Transverse colon (tissue), 4 donors: Measurements from ENCODE around the gene LSM11. TPM values are rescaled to one million over a fixed set of nuclear protein-coding genes. Genes with fewer than 3 reads are reported as not detected.

Source experiments
- DNase-seq: peaks from one replicate; pipeline ENCODE4 v3.0.0-alpha.2; 2019
- H3K27ac ChIP-seq, 4 donors: fragments of 200-600 bp; sonication (generic); 2 replicates each; pipeline ENCODE4 v1.5.1; 2016 to 2018; ENCODE audit warnings: inconsistent platforms in 4 of 4
- H3K27me3 ChIP-seq: fragments of 200-600 bp; sonication (generic); 2 replicates; pipeline ENCODE4 v1.5.1; 2017; ENCODE audit warnings: inconsistent platforms
- H3K36me3 ChIP-seq, 4 donors: fragments of 200-600 bp; sonication (generic); 2 replicates each; pipeline ENCODE4 v1.5.1; 2017 to 2019; ENCODE audit warnings: inconsistent platforms in 4 of 4
- H3K4me1 ChIP-seq, 4 donors: fragments of 200-600 bp; sonication (generic); 2 replicates each; pipeline ENCODE4 v1.5.1; 2017 to 2020; ENCODE audit warnings: inconsistent platforms in 4 of 4
- H3K4me3 ChIP-seq, 4 donors: fragments of 200-600 bp; sonication (generic); 1 replicate in 1 of 4; 2 replicates in 3 of 4; pipeline versions ENCODE4 v1.5.1 to v1.6.1; 2017 to 2019; ENCODE audit warnings: inconsistent platforms in 4 of 4
- H3K9me3 ChIP-seq, 2 donors: fragments of 200-600 bp; sonication (generic); 2 replicates each; pipeline ENCODE4 v1.5.1; 2017 to 2019; ENCODE audit warnings: inconsistent platforms in 2 of 2
- EP300 ChIP-seq: sonication (generic); formaldehyde crosslinking; IDR thresholded peaks from one replicate; pipeline ENCODE4 v1.6.1; 2017; ENCODE audit warnings: antibody characterized with exemption, low read depth
- POLR2A ChIP-seq: fragments of 450-650 bp; IDR thresholded peaks from one replicate; pipeline ENCODE4 v1.6.1; 2016; ENCODE audit warnings: antibody characterized with exemption, mild to moderate bottlenecking, moderate library complexity
- POLR2AphosphoS5 ChIP-seq, 3 donors: sonication (generic); formaldehyde crosslinking; IDR thresholded peaks; one replicate each; pipeline ENCODE4 v1.6.1; 2016; ENCODE audit warnings: antibody characterized with exemption in 3 of 3
- WGBS, 2 donors: methylation state at CpG; one replicate each; pipeline ENCODE4 v1.1.5; 2018; ENCODE audit warnings: low coverage in 1 of 2; 5-methylcytosine and 5-hydroxymethylcytosine counted together
- in situ Hi-C, 4 donors: fragments of 200-750 bp; cut with MboI; loops; one replicate each; pipeline versions ENCODE4 v1.15.0 to v1.15.1; 2017; ENCODE audit warnings: low sequenced_read_pairs in 3 of 4, low pct_ligation_motif_present in 1 of 4, low pct_unique_long_range_greater_than_20kb in 1 of 4
- intact Hi-C: fragments of 100-400 bp; cut with DNase I; formaldehyde crosslinking; loops from one replicate; pipeline ENCODE4 v1.15.1; 2023; ENCODE audit warnings: low total_unique reads
- total RNA-seq, 4 donors: library from RNA; depleted of rRNA; stranded (reverse); fragments of >200 nt; gene quantifications; one replicate each; pipeline ENCODE4 v1.1.0, GENCODE V29; 2016
- TF ChIP-seq, protein P1 (sequence below), 5 experiments: fragments of 200-600 bp in 3 of 5; fragments of 450-650 bp in 2 of 5; sonication (generic) in 3 of 5; IDR thresholded peaks; 1 replicate in 2 of 5; 2 replicates in 3 of 5; pipeline ENCODE4 v1.5.1; 2016 to 2017; ENCODE audit warnings: antibody characterized with exemption in 5 of 5, inconsistent platforms in 3 of 5, mild to moderate bottlenecking in 2 of 5, moderate library complexity in 1 of 5

Gene LSM11
- total RNA-seq, 4 donors from 2014 or later = 4.1 to 10.0 (median 5.8) TPM

DNA sequence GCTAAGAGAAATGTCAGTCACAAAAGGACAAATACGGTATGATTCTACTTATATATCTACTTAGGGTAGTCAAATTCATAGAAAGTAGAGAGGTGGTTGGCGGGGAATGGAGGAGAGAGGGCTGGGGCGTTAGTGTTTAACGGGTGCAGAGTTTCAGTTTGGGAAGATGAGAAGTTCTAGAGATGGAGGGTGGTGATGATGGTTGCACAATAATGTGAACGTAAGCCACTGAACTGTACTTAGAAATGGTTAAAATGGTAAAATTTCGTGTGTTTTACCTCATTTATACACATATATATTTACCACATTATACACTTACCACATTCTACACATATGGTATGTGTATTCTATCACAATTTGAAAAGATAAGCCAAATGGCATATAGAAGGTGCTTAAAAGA is 35.7 kb downstream of the LSM11 start:
- intact Hi-C loops (no loop called here), in situ Hi-C loops (no loop called here)
- Histone ChIP-seq H3K4me1 (no peaks in the 10 kb centered on the region), H3K27me3 (no peaks in the 10 kb centered on the region), H3K36me3 (no peaks in the 10 kb centered on the region), H3K4me3 (no peak overlapping the region), H3K9me3 (no peaks in the 10 kb centered on the region), H3K27ac (no peak overlapping the region)
- WGBS, 2 donors = 84 to 89% methylated on average over 6 of the region's 6 CpGs
- DNase-seq = no peak
- TF ChIP-seq, protein P1, sequence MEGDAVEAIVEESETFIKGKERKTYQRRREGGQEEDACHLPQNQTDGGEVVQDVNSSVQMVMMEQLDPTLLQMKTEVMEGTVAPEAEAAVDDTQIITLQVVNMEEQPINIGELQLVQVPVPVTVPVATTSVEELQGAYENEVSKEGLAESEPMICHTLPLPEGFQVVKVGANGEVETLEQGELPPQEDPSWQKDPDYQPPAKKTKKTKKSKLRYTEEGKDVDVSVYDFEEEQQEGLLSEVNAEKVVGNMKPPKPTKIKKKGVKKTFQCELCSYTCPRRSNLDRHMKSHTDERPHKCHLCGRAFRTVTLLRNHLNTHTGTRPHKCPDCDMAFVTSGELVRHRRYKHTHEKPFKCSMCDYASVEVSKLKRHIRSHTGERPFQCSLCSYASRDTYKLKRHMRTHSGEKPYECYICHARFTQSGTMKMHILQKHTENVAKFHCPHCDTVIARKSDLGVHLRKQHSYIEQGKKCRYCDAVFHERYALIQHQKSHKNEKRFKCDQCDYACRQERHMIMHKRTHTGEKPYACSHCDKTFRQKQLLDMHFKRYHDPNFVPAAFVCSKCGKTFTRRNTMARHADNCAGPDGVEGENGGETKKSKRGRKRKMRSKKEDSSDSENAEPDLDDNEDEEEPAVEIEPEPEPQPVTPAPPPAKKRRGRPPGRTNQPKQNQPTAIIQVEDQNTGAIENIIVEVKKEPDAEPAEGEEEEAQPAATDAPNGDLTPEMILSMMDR (IDR thresholded peaks at IDR 0.05) = no peak
- TF ChIP-seq POLR2AphosphoS5 (IDR thresholded peaks at IDR 0.05) = no peak
- no peak for TF ChIP-seq POLR2A

DNA sequence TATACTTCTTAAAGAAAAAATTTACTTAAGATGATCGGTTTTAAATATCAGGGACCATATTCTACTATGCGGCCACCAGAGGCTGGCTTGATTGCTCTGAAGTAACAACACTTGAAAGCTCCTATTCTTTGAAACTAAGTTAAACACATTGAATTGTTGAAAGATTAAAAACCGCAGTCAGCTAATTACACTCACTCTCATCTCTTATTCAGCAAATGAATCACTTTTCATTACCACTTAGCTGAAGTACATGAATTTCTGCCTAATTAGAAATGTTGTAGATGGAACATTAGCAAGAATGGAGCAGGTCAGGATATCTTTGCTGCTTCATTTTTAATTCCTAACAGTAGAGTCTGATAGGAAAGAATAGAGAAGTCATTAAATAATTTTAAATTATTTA is 42.3 kb downstream of the LSM11 start:
- no peaks in the 10 kb centered on the region for H3K9me3 ChIP-seq
- WGBS, 2 donors = 92 to 97% methylated on average over 3 of the region's 3 CpGs
- H3K36me3 ChIP-seq = peaks cover 0 to 16% (median 7%) of the 10 kb centered on the region in 4 donors
- intact Hi-C loops = no loop called here
- in situ Hi-C loops = no loop called here
- no peak for TF ChIP-seq EP300
- TF ChIP-seq POLR2AphosphoS5 (IDR thresholded peaks at IDR 0.05) = no peak
- TF ChIP-seq POLR2A = no peak
- TF ChIP-seq, protein P1 (IDR thresholded peaks at IDR 0.05) = no peak
- H3K27me3 ChIP-seq = no peaks in the 10 kb centered on the region
- no peaks in the 10 kb centered on the region for H3K4me1 ChIP-seq
- H3K4me3 ChIP-seq = no peak overlapping the region
- no peak for DNase-seq
- no peak overlapping the region for H3K27ac ChIP-seq

DNA sequence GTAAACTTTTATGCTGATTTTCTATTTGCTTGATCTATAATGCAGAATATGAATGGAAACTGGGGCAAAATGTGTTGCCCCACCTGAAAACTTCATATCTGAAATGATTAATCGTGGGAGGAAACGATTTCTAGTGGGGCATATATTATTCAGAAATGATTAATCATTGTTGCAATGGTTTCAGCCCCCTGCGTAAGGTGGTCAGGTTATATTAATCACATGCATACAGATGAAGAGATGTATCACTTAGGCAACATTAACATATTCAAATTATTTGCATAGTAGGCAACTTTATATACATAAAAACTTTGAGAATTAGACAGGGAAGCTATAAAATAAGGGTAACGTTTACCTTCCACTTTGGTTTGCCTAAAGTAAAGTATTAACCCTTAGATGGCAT is 49.8 kb downstream of the LSM11 start:
- H3K4me1 ChIP-seq = no peaks in the 10 kb centered on the region
- H3K9me3 ChIP-seq = no peaks in the 10 kb centered on the region
- WGBS, 2 donors = 60 to 66% methylated on average over 4 of the region's 4 CpGs
- in situ Hi-C loops = no loop called here
- no peaks in the 10 kb centered on the region for H3K27me3 ChIP-seq
- DNase-seq = no peak
- peaks cover 0 to 32% (median 12%) of the 10 kb centered on the region in 4 donors for H3K36me3 ChIP-seq
- H3K27ac ChIP-seq = no peak overlapping the region
- TF ChIP-seq EP300 (no peak), POLR2A (no peak), POLR2AphosphoS5 (IDR thresholded peaks at IDR 0.05) (no peak)
- TF ChIP-seq, protein P1 (IDR thresholded peaks at IDR 0.05) = no peak
- H3K4me3 ChIP-seq = no peak overlapping the region
- intact Hi-C loops = no loop called here

DNA sequence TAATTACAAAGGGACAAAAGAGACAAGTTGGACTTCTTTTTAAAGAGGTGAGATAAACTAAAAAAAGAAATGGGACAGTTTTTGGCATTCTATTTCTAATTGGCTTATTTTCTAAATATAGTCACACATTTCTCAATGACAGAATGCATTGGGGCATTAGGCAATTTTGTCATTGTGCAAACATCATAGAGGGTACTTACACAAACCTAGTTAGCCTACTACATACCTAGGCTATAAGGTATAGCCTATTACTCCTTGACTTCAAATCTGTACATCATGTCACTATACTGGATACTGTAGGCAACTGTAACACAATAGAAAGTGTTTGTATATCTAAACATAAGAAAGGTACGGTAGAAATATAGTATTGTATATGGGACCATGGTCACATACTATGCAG is 56.1 kb downstream of the LSM11 start:
- 89 to 100% methylated on average over 1 of the region's 1 CpG for WGBS, 2 donors
- no peak overlapping the region for H3K27ac ChIP-seq
- no peaks in the 10 kb centered on the region for H3K9me3 ChIP-seq
- peaks cover 0 to 26% (median 9%) of the 10 kb centered on the region in 4 donors for H3K36me3 ChIP-seq
- no peak for DNase-seq
- TF ChIP-seq POLR2A = no peak
- no peak for TF ChIP-seq POLR2AphosphoS5 (IDR thresholded peaks at IDR 0.05)
- TF ChIP-seq, protein P1 (IDR thresholded peaks at IDR 0.05) = no peak
- TF ChIP-seq EP300 = no peak
- intact Hi-C loops (no loop called here), in situ Hi-C loops (no loop called here)
- H3K4me3 ChIP-seq = no peak overlapping the region
- no peaks in the 10 kb centered on the region for H3K27me3 ChIP-seq
- H3K4me1 ChIP-seq = no peaks in the 10 kb centered on the region
